Measurements from ENCODE around the gene DUSP16. TPM values are rescaled to one million over a fixed set of nuclear protein-coding genes. Genes with fewer than 3 reads are reported as not detected.

The DUSP16 gene
- total and polyA plus RNA-seq, 2 of the 8 experiments (the other 6 are each of a cell fraction or from before 2014, with no cell fraction given) = 31.6 to 55.9 TPM

DNA sequence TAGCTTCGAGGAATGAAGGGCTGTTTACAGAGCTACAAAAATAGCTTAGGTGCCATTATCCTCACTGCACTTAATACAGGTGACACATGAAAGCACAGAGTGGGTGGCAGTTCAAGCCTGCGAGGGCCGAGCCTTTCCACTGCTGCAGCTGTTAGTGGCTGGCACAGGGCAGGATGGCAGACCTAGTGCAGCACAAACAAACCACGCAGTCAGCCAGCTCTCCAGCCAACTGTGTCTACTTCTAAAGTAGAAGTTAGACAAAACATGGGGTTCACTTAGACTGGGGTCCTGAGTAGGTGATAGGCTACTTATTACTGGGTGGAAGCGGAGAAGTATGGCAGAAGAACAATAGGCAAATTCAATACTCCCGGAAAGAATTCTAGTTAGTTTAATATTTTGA lies 95.4 kb downstream of the DUSP16 start (continued):
- no peak for TF ChIP-seq SIRT6 (IDR thresholded peaks at IDR 0.05; ENCODE audit: low read length)
